Choroid plexus epithelial cell (primary cell): Measurements from ENCODE around the gene SPATA1.

ENCODE experiments used
- DNase-seq: peaks from one replicate; pipeline ENCODE4 v3.0.0-alpha.2; 2010; ENCODE audit warnings: low read depth
- H3K4me3 ChIP-seq: 2 replicates; pipeline ENCODE4 v1.5.1; 2011; ENCODE audit warnings: low read depth, mild to moderate bottlenecking, control low read depth, low read length, moderate library complexity
- TF ChIP-seq, protein P1 (sequence below): conservative IDR thresholded peaks from 2 replicates; pipeline ENCODE4 v1.5.1; 2011; ENCODE audit warnings: low read depth, mild to moderate bottlenecking, control low read depth, inconsistent platforms, low read length, moderate library complexity

The SPATA1 gene

DNA sequence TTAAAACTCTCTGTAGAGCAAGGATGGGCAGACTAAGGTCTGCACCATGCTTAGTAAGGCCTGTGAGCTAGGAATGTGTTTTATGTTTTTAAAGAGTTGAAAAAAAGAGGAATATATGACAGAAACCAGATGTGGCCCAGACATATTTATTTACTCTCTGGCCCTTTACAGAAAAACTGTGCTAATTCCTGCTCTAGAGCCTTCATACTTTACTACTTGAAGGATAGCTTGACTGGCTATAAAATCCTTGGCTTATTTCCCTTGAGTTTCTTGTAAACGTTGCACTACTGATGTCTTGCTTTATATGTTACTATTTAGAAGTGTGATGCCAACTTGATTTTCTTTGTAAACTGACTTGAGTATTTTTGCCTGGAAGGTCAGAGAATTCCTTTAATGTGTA, 34.6 kb downstream of the SPATA1 start:
- TF ChIP-seq, protein P1, sequence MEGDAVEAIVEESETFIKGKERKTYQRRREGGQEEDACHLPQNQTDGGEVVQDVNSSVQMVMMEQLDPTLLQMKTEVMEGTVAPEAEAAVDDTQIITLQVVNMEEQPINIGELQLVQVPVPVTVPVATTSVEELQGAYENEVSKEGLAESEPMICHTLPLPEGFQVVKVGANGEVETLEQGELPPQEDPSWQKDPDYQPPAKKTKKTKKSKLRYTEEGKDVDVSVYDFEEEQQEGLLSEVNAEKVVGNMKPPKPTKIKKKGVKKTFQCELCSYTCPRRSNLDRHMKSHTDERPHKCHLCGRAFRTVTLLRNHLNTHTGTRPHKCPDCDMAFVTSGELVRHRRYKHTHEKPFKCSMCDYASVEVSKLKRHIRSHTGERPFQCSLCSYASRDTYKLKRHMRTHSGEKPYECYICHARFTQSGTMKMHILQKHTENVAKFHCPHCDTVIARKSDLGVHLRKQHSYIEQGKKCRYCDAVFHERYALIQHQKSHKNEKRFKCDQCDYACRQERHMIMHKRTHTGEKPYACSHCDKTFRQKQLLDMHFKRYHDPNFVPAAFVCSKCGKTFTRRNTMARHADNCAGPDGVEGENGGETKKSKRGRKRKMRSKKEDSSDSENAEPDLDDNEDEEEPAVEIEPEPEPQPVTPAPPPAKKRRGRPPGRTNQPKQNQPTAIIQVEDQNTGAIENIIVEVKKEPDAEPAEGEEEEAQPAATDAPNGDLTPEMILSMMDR = no peak
- no peak for DNase-seq

DNA sequence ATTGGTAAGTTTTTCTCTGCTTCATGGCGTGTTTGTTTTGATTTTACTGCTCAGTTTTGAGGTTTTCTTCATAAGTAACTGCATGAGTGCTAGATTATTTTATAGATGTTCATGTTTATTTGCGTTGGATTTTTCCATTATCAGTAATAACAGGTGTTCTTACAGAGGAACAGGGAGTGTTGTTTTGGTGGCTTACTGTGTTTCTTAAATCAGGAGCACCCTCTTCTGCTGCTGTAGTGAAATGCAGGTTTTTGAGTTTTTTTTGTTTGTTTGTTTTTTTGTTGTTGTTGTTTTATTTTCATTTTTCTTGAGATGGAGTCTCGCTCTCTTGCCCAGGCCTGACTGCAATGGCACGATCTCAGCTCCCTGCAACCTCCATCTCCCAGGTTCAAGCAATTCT, 35.5 kb downstream of the SPATA1 start:
- no peak overlapping the region for H3K4me3 ChIP-seq
- TF ChIP-seq, protein P1 = peak; percentile 26

More for the DNA sequence above, 34.6 kb downstream of the SPATA1 start:
- H3K4me3 ChIP-seq = no peak overlapping the region

DNA sequence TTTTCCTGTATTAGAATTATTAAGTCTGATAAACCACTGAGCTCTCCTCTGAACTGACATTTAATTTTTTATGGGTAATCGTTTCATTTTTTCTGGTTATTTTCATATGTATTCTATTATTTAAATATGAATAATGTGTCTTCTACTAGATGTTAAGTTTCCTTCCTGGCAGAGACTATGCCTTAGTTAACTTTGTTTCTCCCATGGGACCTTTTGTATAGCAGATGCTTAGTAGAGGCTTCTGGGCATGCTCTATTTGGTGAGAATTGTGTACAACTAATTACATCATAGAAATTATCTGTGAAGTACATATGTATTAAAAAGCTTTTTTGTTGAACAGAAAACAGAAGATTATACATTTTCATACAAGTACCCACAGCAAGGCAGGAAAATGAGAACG, 44.6 kb downstream of the SPATA1 start:
- DNase-seq = no peak
- TF ChIP-seq, protein P1 = no peak
- H3K4me3 ChIP-seq = no peak overlapping the region

More for the DNA sequence above, 35.5 kb downstream of the SPATA1 start:
- DNase-seq = no peak

DNA sequence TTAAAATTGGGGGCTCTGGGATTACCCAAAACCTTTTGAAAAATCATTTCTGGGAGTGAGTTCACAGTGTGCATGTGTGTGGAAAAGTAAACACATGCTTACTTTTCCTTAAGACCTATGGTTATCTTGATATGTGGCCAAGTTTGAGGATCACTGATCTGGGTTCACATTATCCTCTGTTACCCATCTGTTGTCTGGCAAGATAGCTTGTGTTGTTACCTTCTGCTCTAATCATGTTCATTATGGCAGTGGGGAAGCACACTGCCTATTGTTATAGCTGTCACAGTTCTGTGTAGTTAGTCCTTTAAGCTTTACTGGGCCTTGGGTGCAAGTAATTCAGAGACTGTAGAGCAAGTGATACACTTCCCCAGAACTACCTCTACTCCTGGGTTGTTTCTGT, 63.0 kb downstream of the SPATA1 start:
- no peak overlapping the region for H3K4me3 ChIP-seq
- no peak for DNase-seq
- TF ChIP-seq, protein P1 = no peak

DNA sequence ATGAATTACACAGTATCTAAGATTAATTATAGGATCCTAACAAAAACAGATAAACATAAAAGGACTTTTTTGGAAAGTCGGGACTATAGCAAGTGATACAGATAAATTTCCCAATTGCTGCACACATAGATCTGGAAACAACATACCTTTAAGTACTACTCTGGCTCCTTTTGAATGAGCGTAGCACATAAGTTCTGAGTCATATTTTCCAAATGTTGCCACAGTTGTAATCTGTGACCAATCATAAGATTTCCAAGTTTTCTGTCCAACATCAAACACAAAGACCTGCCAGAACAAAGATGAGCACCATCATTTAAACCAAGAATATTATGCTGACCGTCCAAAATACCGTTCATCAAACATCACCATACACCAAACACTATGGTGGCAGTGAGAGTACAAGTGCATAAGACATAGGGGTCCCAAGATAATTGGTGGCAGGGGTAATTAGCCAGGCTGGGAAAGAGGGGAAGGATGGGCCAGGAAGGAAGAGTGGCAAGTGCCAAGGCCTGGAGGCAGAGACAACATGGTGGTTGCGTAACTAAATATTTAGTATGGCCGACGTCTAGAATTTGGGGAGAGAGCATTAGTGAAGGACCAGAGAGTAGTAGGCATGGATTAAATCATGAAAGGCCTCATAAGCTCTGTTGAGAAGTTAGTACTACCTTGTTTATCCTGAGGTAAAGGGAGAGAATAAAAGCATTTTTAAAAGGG, 64.4 kb downstream of the SPATA1 start:
- H3K4me3 ChIP-seq = no peak overlapping the region
- TF ChIP-seq, protein P1 = no peak
- peak; percentile 54 for DNase-seq

DNA sequence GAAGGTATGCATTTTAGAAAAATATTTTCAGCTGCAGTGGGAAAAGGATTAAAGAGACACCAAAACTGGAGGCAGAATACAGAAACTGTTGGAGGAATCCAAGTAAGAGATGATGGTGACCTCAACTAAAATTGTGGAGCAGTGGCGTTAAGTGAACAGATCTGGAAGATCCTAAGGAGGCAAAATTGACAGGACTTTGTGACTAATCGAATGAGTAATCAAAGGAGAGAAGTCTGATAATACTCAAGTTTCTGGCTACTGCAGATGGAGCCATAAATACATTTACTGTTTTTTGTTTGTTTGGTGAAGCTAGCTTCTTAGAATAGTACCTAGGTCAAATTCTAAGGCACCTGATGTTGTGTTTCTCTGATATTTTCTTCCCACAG, 65.0 kb downstream of the SPATA1 start:
- TF ChIP-seq, protein P1 = no peak
- H3K4me3 ChIP-seq = no peak overlapping the region
- DNase-seq = peak; percentile 24

DNA sequence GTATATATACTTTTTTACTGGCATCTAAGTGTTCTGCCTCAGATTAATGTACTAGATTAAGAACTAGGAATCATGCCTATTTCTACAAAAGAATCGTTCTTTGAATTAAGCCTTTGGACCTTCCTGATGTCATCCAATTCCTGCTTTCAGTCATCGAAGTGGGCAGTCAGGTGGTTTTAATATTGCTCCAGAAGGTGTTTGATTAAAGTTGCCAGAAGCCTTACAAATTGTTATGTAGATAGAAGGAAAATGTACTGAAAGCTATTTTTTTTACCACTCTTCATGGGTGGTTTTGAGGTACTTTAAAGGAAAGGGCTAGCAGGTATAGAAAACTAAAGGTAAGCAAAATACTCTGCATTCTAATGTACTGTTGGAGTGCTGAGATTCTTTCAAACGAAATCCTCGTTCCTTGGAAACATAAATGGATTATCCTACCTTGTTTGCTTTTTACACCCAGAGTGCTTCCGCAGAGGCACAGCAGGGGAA, 67.3 kb downstream of the SPATA1 start:
- peak overlapping the region; percentile 75 for H3K4me3 ChIP-seq
- TF ChIP-seq, protein P1 = no peak
- DNase-seq = peak; percentile 26
